Breast epithelium (tissue), 4 donors: ENCODE measurements around the gene PLEKHD1. TPM values are rescaled to one million over a fixed set of nuclear protein-coding genes. Genes with fewer than 3 reads are reported as not detected.
"Not testable (repeated sequence)": the region's sequence is repeated elsewhere in the genome, so short reads cannot be mapped to it uniquely, and the experiment has no call there.

Source experiments
- DNase-seq, 2 donors: peaks; one replicate each; pipeline ENCODE4 v3.0.0-alpha.2; 2019; ENCODE audit warnings: low spot score in 2 of 2
- H3K27ac ChIP-seq, 2 donors: fragments of 200-600 bp; sonication (generic) in 1 of 2; one replicate each; pipeline ENCODE4 v1.5.1; 2016 to 2019; ENCODE audit warnings: mild to moderate bottlenecking in 1 of 2
- H3K27me3 ChIP-seq, 2 donors: fragments of 200-600 bp; sonication (generic) in 1 of 2; one replicate each; pipeline versions ENCODE4 v1.5.1 to v1.6.0; 2017 to 2019; ENCODE audit warnings: control low read depth in 1 of 2, mild to moderate bottlenecking in 1 of 2
- H3K36me3 ChIP-seq: fragments of 200-600 bp; one replicate; pipeline ENCODE4 v1.5.1; 2019
- H3K4me1 ChIP-seq, 2 donors: fragments of 200-600 bp; sonication (generic); one replicate each; pipeline ENCODE4 v1.5.1; 2016 to 2019; ENCODE audit warnings: control low read depth in 1 of 2
- H3K4me3 ChIP-seq, 3 donors: fragments of 200-600 bp; sonication (generic); 1 replicate in 2 of 3; 2 replicates in 1 of 3; pipeline ENCODE4 v1.5.1; 2016 to 2019; ENCODE audit warnings: mild to moderate bottlenecking in 3 of 3, moderate library complexity in 2 of 3
- H3K9me3 ChIP-seq, 2 donors: fragments of 200-600 bp; sonication (generic) in 1 of 2; one replicate each; pipeline ENCODE4 v1.5.1; 2016 to 2019; ENCODE audit warnings: control low read depth in 1 of 2
- CTCF ChIP-seq, 3 donors: fragments of 450-650 bp; IDR thresholded peaks; one replicate each; pipeline ENCODE4 v1.5.1; 2016 to 2017; ENCODE audit warnings: antibody characterized with exemption in 3 of 3, mild to moderate bottlenecking in 3 of 3, moderate library complexity in 3 of 3
- POLR2A ChIP-seq: fragments of 450-650 bp; IDR thresholded peaks from one replicate; pipeline ENCODE4 v1.6.1; 2016; ENCODE audit warnings: antibody characterized with exemption, mild to moderate bottlenecking, moderate library complexity
- POLR2AphosphoS5 ChIP-seq, 3 donors: sonication (generic); formaldehyde crosslinking; IDR thresholded peaks; one replicate each; pipeline ENCODE4 v1.6.1; 2017; ENCODE audit warnings: antibody characterized with exemption in 3 of 3
- intact Hi-C: fragments of 100-400 bp; cut with DNase I; formaldehyde crosslinking; loops from one replicate; pipeline ENCODE4 v1.15.1; 2023; ENCODE audit warnings: low total_unique reads
- total RNA-seq, 3 donors: library from RNA; depleted of rRNA; stranded (reverse); fragments of >200 nt; gene quantifications; one replicate each; pipeline ENCODE4 v1.1.0, GENCODE V29; 2016

Gene PLEKHD1
- total RNA-seq, 3 donors from 2014 or later, result under 0.01 to 2.3 (median 2.0) TPM

GRCh38 chr14:69495341-69495921, 10.9 kb downstream of the PLEKHD1 start:
- H3K27ac ChIP-seq, result no peak overlapping the region
- no peaks in the 10 kb centered on the region for H3K4me1 ChIP-seq
- no peak for DNase-seq
- no peak overlapping the region for H3K4me3 ChIP-seq
- H3K36me3 ChIP-seq, result no peaks in the 10 kb centered on the region
- intact Hi-C loops, result no loop called here
- no peaks in the 10 kb centered on the region for H3K27me3 ChIP-seq
- no peaks in the 10 kb centered on the region for H3K9me3 ChIP-seq
- TF ChIP-seq POLR2AphosphoS5 (IDR thresholded peaks at IDR 0.05), result no peak
- TF ChIP-seq POLR2A, result no peak
- TF ChIP-seq CTCF (IDR thresholded peaks at IDR 0.05), result no peak

GRCh38 chr14:69497866-69498265, 13.3 kb downstream of the PLEKHD1 start:
- H3K4me3 ChIP-seq, H3K27me3 ChIP-seq, intact Hi-C loops, H3K27ac ChIP-seq, H3K9me3 ChIP-seq, DNase-seq, H3K36me3 ChIP-seq, H3K4me1 ChIP-seq: not testable (repeated sequence)

GRCh38 chr14:69498286-69498685, 13.8 kb downstream of the PLEKHD1 start:
- H3K27me3 ChIP-seq, H3K4me1 ChIP-seq, H3K9me3 ChIP-seq, DNase-seq, H3K27ac ChIP-seq, H3K4me3 ChIP-seq, intact Hi-C loops, H3K36me3 ChIP-seq: not testable (repeated sequence)

DNA sequence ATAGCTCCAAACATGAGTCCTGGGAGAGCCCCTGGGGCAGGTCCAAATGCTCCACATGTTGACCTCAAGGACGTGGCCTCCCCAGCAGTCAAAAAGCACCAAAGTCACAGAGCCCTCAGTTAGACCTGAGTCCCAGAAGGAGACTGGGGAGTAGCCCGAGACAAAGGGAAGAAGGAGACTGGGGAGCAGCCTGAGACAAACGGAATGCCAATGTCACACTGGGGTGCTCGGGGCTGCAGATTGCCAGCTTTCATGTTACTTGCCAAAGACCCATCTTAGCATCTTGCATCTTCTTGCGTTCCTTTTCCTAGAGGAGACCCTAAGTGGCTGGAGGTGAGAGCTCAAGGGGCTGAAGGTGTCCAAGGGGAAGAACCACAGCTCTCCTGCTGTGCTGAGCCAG, 14.9 kb downstream of the PLEKHD1 start:
- no peaks in the 10 kb centered on the region for H3K36me3 ChIP-seq
- H3K9me3 ChIP-seq, result no peaks in the 10 kb centered on the region
- no peak overlapping the region for H3K4me3 ChIP-seq
- no peak for DNase-seq
- H3K27me3 ChIP-seq, result no peaks in the 10 kb centered on the region
- TF ChIP-seq POLR2A (no peak), CTCF (IDR thresholded peaks at IDR 0.05) (no peak)
- intact Hi-C loops, result no loop called here
- H3K4me1 ChIP-seq, result no peaks in the 10 kb centered on the region
- no peak overlapping the region for H3K27ac ChIP-seq

- Histone ChIP-seq H3K27me3 (no peaks in the 10 kb centered on the region), H3K27ac (no peak overlapping the region), H3K4me3 (no peak overlapping the region), H3K4me1 (no peaks in the 10 kb centered on the region), H3K9me3 (no peaks in the 10 kb centered on the region), H3K36me3 (no peaks in the 10 kb centered on the region)
- intact Hi-C loops, result no loop called here
- no peak for TF ChIP-seq CTCF (IDR thresholded peaks at IDR 0.05)
- TF ChIP-seq POLR2A, result no peak
- TF ChIP-seq POLR2AphosphoS5 (IDR thresholded peaks at IDR 0.05), result no peak
- no peak for DNase-seq
Observed at GRCh38 chr14:69500096-69500495, 15.6 kb downstream of the PLEKHD1 start.

GRCh38 chr14:69500736-69501135, 16.2 kb downstream of the PLEKHD1 start:
- Histone ChIP-seq H3K9me3 (no peaks in the 10 kb centered on the region), H3K4me1 (no peaks in the 10 kb centered on the region), H3K27ac (no peak overlapping the region), H3K27me3 (no peaks in the 10 kb centered on the region), H3K36me3 (no peaks in the 10 kb centered on the region), H3K4me3 (no peak overlapping the region)
- DNase-seq, result no peak
- TF ChIP-seq POLR2A (no peak), POLR2AphosphoS5 (IDR thresholded peaks at IDR 0.05) (no peak), CTCF (IDR thresholded peaks at IDR 0.05) (no peak)
- intact Hi-C loops, result no loop called here
